ENCODE measurements around the gene CNEP1R1. TPM values are rescaled to one million over a fixed set of nuclear protein-coding genes. Genes with fewer than 3 reads are reported as not detected.

Gene CNEP1R1
- total and polyA plus RNA-seq, 2 of the 4 experiments (the other 2 are of a cell fraction): 16.1 to 22.0 TPM

- WGBS, 2 experiments (ENCODE audit: extremely low coverage in 2 of 2, insufficient read length in 1 of 2): 37% methylated on average over 2 of the region's 4 CpGs; no CpG with 5 or more reads in 1 of the 2 experiments
- no peak overlapping the region for H4K5ac ChIP-seq (ENCODE audit: low read depth, low read length)
- no peaks in the 10 kb centered on the region; the same call in 1 of the 2 replicates for H4K20me1 ChIP-seq (ENCODE audit: insufficient read depth, low read length)
- H3K9me1 ChIP-seq (ENCODE audit: insufficient read depth, low read length): no peaks in the 10 kb centered on the region
- H3K4me1 ChIP-seq (ENCODE audit: control insufficient read depth, insufficient read depth, low read length): no peaks in the 10 kb centered on the region
- DNase-seq: no peak
- H2AK5ac ChIP-seq (ENCODE audit: low read depth, low read length): no peak overlapping the region
- H3K9me3 ChIP-seq (ENCODE audit: control insufficient read depth, insufficient read depth, low read length): no peaks in the 10 kb centered on the region
- dilution Hi-C loops (cut with HindIII; ENCODE audit: low sequenced_read_pairs, unreplicated experiment) (no loop called here), intact Hi-C loops (cut with micrococcal nuclease) (loop anchor here (2.0 to 5.0 kb wide), 5 partner anchors 331 to 641 kb away; no protein-coding TSS in a partner anchor), in situ Hi-C loops (cut with MboI; ENCODE audit: low sequenced_read_pairs) (no loop called here)
- H3K79me1 ChIP-seq (ENCODE audit: low read depth in 1 of 2, low read length in 2 of 2): peaks cover 5 to 17% of the 10 kb centered on the region in 2 experiments; a peak in 2 of 4 replicates
- no peak overlapping the region for H2BK5ac ChIP-seq (ENCODE audit: low read depth, low read length, poor library complexity, severe bottlenecking)
- H3K4me3 ChIP-seq (ENCODE audit: insufficient read depth, low read depth, low read length): no peak overlapping the region
- BruUV-seq (replicated peaks): no TSS peak
- H2AK9ac ChIP-seq (replicated peaks; ENCODE audit: low read depth, low read length, poor library complexity): no peak overlapping the region
- POLR2A ChIA-PET (ENCODE audit: unreplicated experiment): no interaction called here
- H3K23ac ChIP-seq (ENCODE audit: low read depth, low read length): no peak overlapping the region
- TF ChIP-seq MXI1 (IDR thresholded peaks at IDR 0.05; ENCODE audit: borderline replicate concordance, low read depth, low read length) (no peak), USF2 (IDR thresholded peaks at IDR 0.05; ENCODE audit: low read depth, low read length) (no peak)
- TF ChIP-seq, protein P1, sequence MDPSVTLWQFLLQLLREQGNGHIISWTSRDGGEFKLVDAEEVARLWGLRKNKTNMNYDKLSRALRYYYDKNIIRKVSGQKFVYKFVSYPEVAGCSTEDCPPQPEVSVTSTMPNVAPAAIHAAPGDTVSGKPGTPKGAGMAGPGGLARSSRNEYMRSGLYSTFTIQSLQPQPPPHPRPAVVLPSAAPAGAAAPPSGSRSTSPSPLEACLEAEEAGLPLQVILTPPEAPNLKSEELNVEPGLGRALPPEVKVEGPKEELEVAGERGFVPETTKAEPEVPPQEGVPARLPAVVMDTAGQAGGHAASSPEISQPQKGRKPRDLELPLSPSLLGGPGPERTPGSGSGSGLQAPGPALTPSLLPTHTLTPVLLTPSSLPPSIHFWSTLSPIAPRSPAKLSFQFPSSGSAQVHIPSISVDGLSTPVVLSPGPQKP (IDR thresholded peaks at IDR 0.05; ENCODE audit: borderline replicate concordance, low read depth, low read length): no peak
- CTCF ChIA-PET: interaction anchor here (1.7 to 4.1 kb wide), 2 partner anchors 14 to 186 kb away, joined by 13 to 54 read pairs; no protein-coding TSS in a partner anchor
- H4K91ac ChIP-seq (ENCODE audit: insufficient read depth, low read depth, low read length): no peak overlapping the region
- peaks cover 2% of the 10 kb centered on the region; the same call in 1 of the 2 replicates for H3K36me3 ChIP-seq (ENCODE audit: control insufficient read depth, insufficient read depth, low read length)
- no peak overlapping the region for H2AFZ ChIP-seq (replicated peaks; ENCODE audit: low read length, poor library complexity)
- no peak for ATAC-seq (ENCODE audit: low read depth)
- no peak overlapping the region for H4K8ac ChIP-seq (ENCODE audit: low read depth in 2 of 2, low read length in 2 of 2)
- no peak overlapping the region for H2BK120ac ChIP-seq (ENCODE audit: low read depth, low read length)
- no peak overlapping the region for H3K27ac ChIP-seq (ENCODE audit: insufficient read depth, low read length)
- H3K18ac ChIP-seq (ENCODE audit: low read depth, low read length): no peak overlapping the region
- H3K27me3 ChIP-seq (ENCODE audit: control insufficient read depth, insufficient read depth, low read length): peaks cover 4% of the 10 kb centered on the region; the same call in 1 of the 2 replicates
- no peak overlapping the region for H3K4me2 ChIP-seq (ENCODE audit: low read depth, low read length)
- no peak overlapping the region for H3K14ac ChIP-seq (replicated peaks; ENCODE audit: low read depth, low read length)
- H3K9ac ChIP-seq (ENCODE audit: low read depth, low read length): no peak overlapping the region
- H3K4ac ChIP-seq (ENCODE audit: low read depth, low read length): no peak overlapping the region
- H2BK15ac ChIP-seq (ENCODE audit: low read depth, low read length): no peak overlapping the region
- H2BK20ac ChIP-seq (ENCODE audit: low read depth, low read length): no peak overlapping the region
- no peak overlapping the region for H3K56ac ChIP-seq (ENCODE audit: extremely low read depth, insufficient read depth, low read length)
Measured at GRCh38 chr16:50023641-50024040, 1.4 kb upstream of the CNEP1R1 start.
